SK-N-SH (cell line): ENCODE data around the gene OR5AN1. TPM values are rescaled to one million over a fixed set of nuclear protein-coding genes. Genes with fewer than 3 reads are reported as not detected.

Experiments
- CTCF ChIA-PET: fragments of 300-600, 350-600 bp; formaldehyde crosslinking; extraction: SDS; loops from one replicate; lab custom pipeline; 2021; lab: Yijun Ruan, JAX
- POLR2A ChIA-PET: fragments of 350-600 bp; sonication (Branson Sonifier 250); formaldehyde crosslinking; extraction: SDS; loops from one replicate; lab custom pipeline; 2020; ENCODE audit warnings: antibody characterized with exemption, inconsistent platforms; lab: Yijun Ruan, JAX
- DNase-seq: peaks from one replicate; pipeline ENCODE4 v3.0.0; 2012
- H2AFZ ChIP-seq: fragments of 200-600 bp; sonication (generic); 2 replicates; pipeline ENCODE4 v1.8.1; 2016; ENCODE audit warnings: antibody characterized with exemption, mild to moderate bottlenecking, low read depth
- H3F3A ChIP-seq: fragments of 200-600 bp; sonication (generic); replicated peaks from 2 replicates; pipeline ENCODE3; 2016; ENCODE audit warnings: antibody characterized with exemption, mild to moderate bottlenecking; ENCODE audit not compliant: insufficient read depth
- H3K27ac ChIP-seq, 2 experiments: fragments of 200-500 bp in 1 of 2; fragments of 200-600 bp in 1 of 2; sonication (Bioruptor generic) in 1 of 2; sonication (generic), shearing (Covaris generic) in 1 of 2; 2 replicates each; pipeline versions ENCODE4 v1.5.1 to v1.6.1; 2014 to 2016; ENCODE audit warnings: low read depth in 2 of 2, inconsistent platforms in 1 of 2, low read length in 1 of 2, mild to moderate bottlenecking in 1 of 2, mixed read lengths in 1 of 2
- H3K27me3 ChIP-seq: fragments of 200-600 bp; sonication (generic), shearing (Covaris generic); 2 replicates; pipeline ENCODE4 v1.6.1; 2016; ENCODE audit warnings: mixed run types; ENCODE audit not compliant: insufficient read depth
- H3K36me3 ChIP-seq, 2 experiments: fragments of 200-500 bp in 1 of 2; fragments of 200-600 bp in 1 of 2; sonication (Bioruptor generic) in 1 of 2; sonication (generic) in 1 of 2; replicated peaks in 1 of 2; 2 replicates each; pipeline versions ENCODE3 to v1.5.1; 2014 to 2016; ENCODE audit warnings: low read length in 1 of 2, mild to moderate bottlenecking in 1 of 2; ENCODE audit not compliant: insufficient read depth in 2 of 2, control insufficient read depth in 1 of 2
- H3K4me1 ChIP-seq, 2 experiments: fragments of 200-500 bp in 1 of 2; fragments of 200-600 bp in 1 of 2; sonication (Bioruptor generic) in 1 of 2; sonication (generic), shearing (Covaris generic) in 1 of 2; 2 replicates each; pipeline versions ENCODE4 v1.5.1 to v1.6.1; 2014 to 2016; ENCODE audit warnings: low read depth in 1 of 2, low read length in 1 of 2, mixed run types in 1 of 2; ENCODE audit not compliant: insufficient read depth in 2 of 2, control insufficient read depth in 1 of 2
- H3K4me2 ChIP-seq: fragments of 200-600 bp; sonication (generic), shearing (Covaris generic); 2 replicates; pipeline ENCODE4 v1.6.1; 2017; ENCODE audit warnings: mixed run types
- H3K4me3 ChIP-seq, 2 experiments: fragments of 200-500 bp in 1 of 2; fragments of 200-600 bp in 1 of 2; sonication (Bioruptor generic) in 1 of 2; sonication (generic), shearing (Covaris generic) in 1 of 2; 2 replicates each; pipeline versions ENCODE4 v1.5.1 to v1.8.1; 2014 to 2016; ENCODE audit warnings: low read depth in 2 of 2, inconsistent platforms in 1 of 2, low read length in 1 of 2, mild to moderate bottlenecking in 1 of 2, mixed read lengths in 1 of 2, moderate library complexity in 1 of 2
- H3K79me2 ChIP-seq: fragments of 200-600 bp; sonication (generic); 2 replicates; pipeline ENCODE4 v1.8.1; 2017; ENCODE audit warnings: mild to moderate bottlenecking; ENCODE audit not compliant: insufficient read depth
- H3K9ac ChIP-seq: fragments of 200-600 bp; sonication (generic); 2 replicates; pipeline ENCODE4 v1.6.1; 2017; ENCODE audit warnings: mixed run types
- H3K9me2 ChIP-seq: fragments of 200-600 bp; sonication (generic); 2 replicates; pipeline ENCODE4 v1.6.1; 2017; ENCODE audit warnings: mixed run types
- H3K9me3 ChIP-seq: fragments of 200-600 bp; sonication (generic); 2 replicates; pipeline ENCODE4 v1.6.1; 2017; ENCODE audit warnings: mixed run types, mild to moderate bottlenecking, moderate library complexity
- H4K20me1 ChIP-seq: fragments of 200-600 bp; sonication (generic); 2 replicates; pipeline ENCODE4 v1.6.1; 2017; ENCODE audit warnings: mild to moderate bottlenecking, mixed run types; ENCODE audit not compliant: insufficient read depth
- CHD2 ChIP-seq: fragments of 150-350 bp; IDR thresholded peaks from 2 replicates; pipeline ENCODE4 v1.6.1; 2018; ENCODE audit warnings: low read length; ENCODE audit not compliant: partially characterized antibody
- EZH2phosphoT487 ChIP-seq: fragments of 200-600 bp; sonication (generic); IDR thresholded peaks from 2 replicates; pipeline ENCODE4 v1.6.1; 2017; ENCODE audit warnings: low read depth, mixed run types, mild to moderate bottlenecking, antibody characterized with exemption, moderate library complexity, borderline replicate concordance
- FOXM1 ChIP-seq: IDR thresholded peaks from 2 replicates; pipeline ENCODE4 v1.4.0; 2012; ENCODE audit warnings: low read depth, mild to moderate bottlenecking
- GABPA ChIP-seq: IDR thresholded peaks from 2 replicates; pipeline ENCODE4 v1.4.0; 2012; ENCODE audit warnings: low read depth, mild to moderate bottlenecking
- MXI1 ChIP-seq: IDR thresholded peaks from 2 replicates; pipeline ENCODE4 v1.6.1; 2012; ENCODE audit warnings: mild to moderate bottlenecking, low read depth, low read length, improper control_type of control experiment
- NRF1 ChIP-seq: IDR thresholded peaks from 2 replicates; pipeline ENCODE4 v1.6.1; 2012; ENCODE audit warnings: low read depth, mild to moderate bottlenecking, low read length
- POLR2AphosphoS5 ChIP-seq: IDR thresholded peaks from 2 replicates; pipeline ENCODE4 v1.6.1; 2012; ENCODE audit warnings: low read depth, low read length
- RFX5 ChIP-seq: IDR thresholded peaks from 2 replicates; pipeline ENCODE4 v1.6.1; 2012; ENCODE audit warnings: mild to moderate bottlenecking, improper control_type of control experiment, low read length
- RXRA ChIP-seq: IDR thresholded peaks from 2 replicates; pipeline ENCODE4 v1.4.0; 2012; ENCODE audit warnings: low read depth, mild to moderate bottlenecking, borderline replicate concordance
- SMC3 ChIP-seq: IDR thresholded peaks from 2 replicates; pipeline ENCODE4 v1.6.1; 2012; ENCODE audit warnings: low read depth, low read length, improper control_type of control experiment
- TEAD4 ChIP-seq: IDR thresholded peaks from 2 replicates; pipeline ENCODE4 v1.4.0; 2012; ENCODE audit warnings: mild to moderate bottlenecking, borderline replicate concordance; ENCODE audit not compliant: insufficient read depth
- WGBS: methylation state at CpG from one replicate; pipeline ENCODE4 v1.1.6; 2017; ENCODE audit warnings: low lambda C conversion rate; 5-methylcytosine and 5-hydroxymethylcytosine counted together
- polyA plus RNA-seq, 3 experiments: library from polyadenylated mRNA; depleted of rRNA; stranded (reverse); fragments of >200 nt; gene quantifications; 2 replicates each; pipeline ENCODE4 v1.2.3, GENCODE V29; 2012
- TF ChIP-seq, protein P1 (sequence below): IDR thresholded peaks from 2 replicates; pipeline ENCODE4 v1.6.1; 2012; ENCODE audit warnings: mild to moderate bottlenecking, low read depth, low read length, moderate library complexity
- TF ChIP-seq, protein P2 (sequence below): IDR thresholded peaks from 2 replicates; pipeline ENCODE4 v1.4.0; 2012; ENCODE audit warnings: low read depth, borderline replicate concordance
- TF ChIP-seq, protein P3 (sequence below): IDR thresholded peaks from 2 replicates; pipeline ENCODE4 v1.4.0; 2012; ENCODE audit warnings: low read depth
- TF ChIP-seq, protein P4 (sequence below): IDR thresholded peaks from 2 replicates; pipeline ENCODE4; 2012

The OR5AN1 gene
- polyA plus RNA-seq, 1 of the 3 experiments (the other 2 are of a cell fraction), result not detected

DNA sequence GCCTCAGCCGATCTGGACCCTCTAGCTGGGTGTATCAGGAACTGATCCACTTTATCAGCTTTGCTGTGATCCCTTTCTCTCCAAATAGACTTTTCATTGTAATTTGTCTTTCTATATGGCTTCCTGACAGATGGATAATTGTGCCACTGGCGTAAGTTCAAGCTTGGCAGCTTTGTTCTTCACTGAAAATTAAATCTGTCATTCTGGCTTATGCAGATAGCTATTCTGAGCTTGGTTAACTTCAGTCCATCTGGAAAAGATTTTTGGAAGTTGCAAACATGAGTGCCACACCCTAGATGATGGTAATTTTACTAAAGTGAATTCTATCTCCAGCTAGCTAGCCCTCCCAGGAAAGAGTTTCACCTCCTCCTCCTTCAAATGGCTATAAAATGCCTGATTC, 59.5 kb downstream of the OR5AN1 start:
- 2% methylated on average over 2 of the region's 2 CpGs for WGBS
- no peaks in the 10 kb centered on the region for H4K20me1 ChIP-seq
- no peaks in the 10 kb centered on the region for H3K36me3 ChIP-seq
- no peaks in the 10 kb centered on the region for H3K9me3 ChIP-seq
- no peak overlapping the region for H2AFZ ChIP-seq
- no peak overlapping the region for H3K27ac ChIP-seq
- TF ChIP-seq FOXM1, result no peak
- TF ChIP-seq, protein P1, sequence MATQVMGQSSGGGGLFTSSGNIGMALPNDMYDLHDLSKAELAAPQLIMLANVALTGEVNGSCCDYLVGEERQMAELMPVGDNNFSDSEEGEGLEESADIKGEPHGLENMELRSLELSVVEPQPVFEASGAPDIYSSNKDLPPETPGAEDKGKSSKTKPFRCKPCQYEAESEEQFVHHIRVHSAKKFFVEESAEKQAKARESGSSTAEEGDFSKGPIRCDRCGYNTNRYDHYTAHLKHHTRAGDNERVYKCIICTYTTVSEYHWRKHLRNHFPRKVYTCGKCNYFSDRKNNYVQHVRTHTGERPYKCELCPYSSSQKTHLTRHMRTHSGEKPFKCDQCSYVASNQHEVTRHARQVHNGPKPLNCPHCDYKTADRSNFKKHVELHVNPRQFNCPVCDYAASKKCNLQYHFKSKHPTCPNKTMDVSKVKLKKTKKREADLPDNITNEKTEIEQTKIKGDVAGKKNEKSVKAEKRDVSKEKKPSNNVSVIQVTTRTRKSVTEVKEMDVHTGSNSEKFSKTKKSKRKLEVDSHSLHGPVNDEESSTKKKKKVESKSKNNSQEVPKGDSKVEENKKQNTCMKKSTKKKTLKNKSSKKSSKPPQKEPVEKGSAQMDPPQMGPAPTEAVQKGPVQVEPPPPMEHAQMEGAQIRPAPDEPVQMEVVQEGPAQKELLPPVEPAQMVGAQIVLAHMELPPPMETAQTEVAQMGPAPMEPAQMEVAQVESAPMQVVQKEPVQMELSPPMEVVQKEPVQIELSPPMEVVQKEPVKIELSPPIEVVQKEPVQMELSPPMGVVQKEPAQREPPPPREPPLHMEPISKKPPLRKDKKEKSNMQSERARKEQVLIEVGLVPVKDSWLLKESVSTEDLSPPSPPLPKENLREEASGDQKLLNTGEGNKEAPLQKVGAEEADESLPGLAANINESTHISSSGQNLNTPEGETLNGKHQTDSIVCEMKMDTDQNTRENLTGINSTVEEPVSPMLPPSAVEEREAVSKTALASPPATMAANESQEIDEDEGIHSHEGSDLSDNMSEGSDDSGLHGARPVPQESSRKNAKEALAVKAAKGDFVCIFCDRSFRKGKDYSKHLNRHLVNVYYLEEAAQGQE, result no peak
- no peak for TF ChIP-seq RFX5
- no peak for TF ChIP-seq CHD2
- TF ChIP-seq TEAD4, result no peak
- TF ChIP-seq, protein P2, sequence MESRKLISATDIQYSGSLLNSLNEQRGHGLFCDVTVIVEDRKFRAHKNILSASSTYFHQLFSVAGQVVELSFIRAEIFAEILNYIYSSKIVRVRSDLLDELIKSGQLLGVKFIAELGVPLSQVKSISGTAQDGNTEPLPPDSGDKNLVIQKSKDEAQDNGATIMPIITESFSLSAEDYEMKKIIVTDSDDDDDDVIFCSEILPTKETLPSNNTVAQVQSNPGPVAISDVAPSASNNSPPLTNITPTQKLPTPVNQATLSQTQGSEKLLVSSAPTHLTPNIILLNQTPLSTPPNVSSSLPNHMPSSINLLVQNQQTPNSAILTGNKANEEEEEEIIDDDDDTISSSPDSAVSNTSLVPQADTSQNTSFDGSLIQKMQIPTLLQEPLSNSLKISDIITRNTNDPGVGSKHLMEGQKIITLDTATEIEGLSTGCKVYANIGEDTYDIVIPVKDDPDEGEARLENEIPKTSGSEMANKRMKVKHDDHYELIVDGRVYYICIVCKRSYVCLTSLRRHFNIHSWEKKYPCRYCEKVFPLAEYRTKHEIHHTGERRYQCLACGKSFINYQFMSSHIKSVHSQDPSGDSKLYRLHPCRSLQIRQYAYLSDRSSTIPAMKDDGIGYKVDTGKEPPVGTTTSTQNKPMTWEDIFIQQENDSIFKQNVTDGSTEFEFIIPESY, result no peak
- TF ChIP-seq, protein P3, sequence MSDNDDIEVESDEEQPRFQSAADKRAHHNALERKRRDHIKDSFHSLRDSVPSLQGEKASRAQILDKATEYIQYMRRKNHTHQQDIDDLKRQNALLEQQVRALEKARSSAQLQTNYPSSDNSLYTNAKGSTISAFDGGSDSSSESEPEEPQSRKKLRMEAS, result no peak
- no peak for TF ChIP-seq NRF1
- no peak for TF ChIP-seq POLR2AphosphoS5
- no peak for TF ChIP-seq RXRA
- TF ChIP-seq, protein P4, sequence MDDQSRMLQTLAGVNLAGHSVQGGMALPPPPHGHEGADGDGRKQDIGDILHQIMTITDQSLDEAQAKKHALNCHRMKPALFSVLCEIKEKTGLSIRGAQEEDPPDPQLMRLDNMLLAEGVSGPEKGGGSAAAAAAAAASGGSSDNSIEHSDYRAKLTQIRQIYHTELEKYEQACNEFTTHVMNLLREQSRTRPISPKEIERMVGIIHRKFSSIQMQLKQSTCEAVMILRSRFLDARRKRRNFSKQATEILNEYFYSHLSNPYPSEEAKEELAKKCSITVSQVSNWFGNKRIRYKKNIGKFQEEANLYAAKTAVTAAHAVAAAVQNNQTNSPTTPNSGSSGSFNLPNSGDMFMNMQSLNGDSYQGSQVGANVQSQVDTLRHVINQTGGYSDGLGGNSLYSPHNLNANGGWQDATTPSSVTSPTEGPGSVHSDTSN, result no peak
- TF ChIP-seq EZH2phosphoT487, result no peak
- TF ChIP-seq GABPA, result no peak
- no peak for TF ChIP-seq MXI1
- TF ChIP-seq SMC3, result no peak
- ChIA-PET CTCF (interaction anchor here (1.3 kb wide), 2 partner anchors 11 kb away, joined by 3 to 5 read pairs; no protein-coding TSS in a partner anchor), POLR2A (no interaction called here)
- H3K4me3 ChIP-seq, result no peak overlapping the region
- H3K79me2 ChIP-seq, result no peaks in the 10 kb centered on the region
- H3K9ac ChIP-seq, result no peak overlapping the region
- no peak overlapping the region for H3K4me2 ChIP-seq
- DNase-seq, result no peak
- no peaks in the 10 kb centered on the region for H3K9me2 ChIP-seq
- no peaks in the 10 kb centered on the region for H3K27me3 ChIP-seq
- no peaks in the 10 kb centered on the region for H3K4me1 ChIP-seq
- H3F3A ChIP-seq, result no peaks in the 10 kb centered on the region

Other genes starting within 250 kb of the OR5AN1 start
- gene FAM111A, start 216.0 kb upstream of the OR5AN1 start, polyA plus RNA-seq (2012; rRNA removed), result 5.9 and 8.7 TPM in 2 replicates
- 0.02 and 0.05 TPM in 2 replicates for gene DTX4, start 186.8 kb upstream of the OR5AN1 start, polyA plus RNA-seq (2012; rRNA removed)
- gene MPEG1, start 146.0 kb upstream of the OR5AN1 start, polyA plus RNA-seq (2012; rRNA removed), result not detected in 2 replicates
- gene OR5A2, start 67.5 kb downstream of the OR5AN1 start, polyA plus RNA-seq (2012; rRNA removed), result not detected in 2 replicates
- not detected in 2 replicates for gene OR5A1, start 77.6 kb downstream of the OR5AN1 start, polyA plus RNA-seq (2012; rRNA removed)
- gene OR4D6, start 98.1 kb downstream of the OR5AN1 start, polyA plus RNA-seq (2012; rRNA removed), result not detected in 2 replicates
- not detected in 2 replicates for gene OR4D10, start 114.4 kb downstream of the OR5AN1 start, polyA plus RNA-seq (2012; rRNA removed)
- gene OR4D11, start 144.7 kb downstream of the OR5AN1 start, polyA plus RNA-seq (2012; rRNA removed), result not detected in 2 replicates
- not detected in 2 replicates for gene OR4D9, start 152.6 kb downstream of the OR5AN1 start, polyA plus RNA-seq (2012; rRNA removed)